ENCODE data around the gene PLS1. TPM values are rescaled to one million over a fixed set of nuclear protein-coding genes. Genes with fewer than 3 reads are reported as not detected.
A peak's percentile ranks its signal among the peaks of the same experiment; 100 is the strongest.
"Not testable (repeated sequence)": the region's sequence is repeated elsewhere in the genome, so short reads cannot be mapped to it uniquely, and the experiment has no call there.

Gene PLS1
- total RNA-seq, 1 donor from 2014 or later, result 21.8 TPM

DNA sequence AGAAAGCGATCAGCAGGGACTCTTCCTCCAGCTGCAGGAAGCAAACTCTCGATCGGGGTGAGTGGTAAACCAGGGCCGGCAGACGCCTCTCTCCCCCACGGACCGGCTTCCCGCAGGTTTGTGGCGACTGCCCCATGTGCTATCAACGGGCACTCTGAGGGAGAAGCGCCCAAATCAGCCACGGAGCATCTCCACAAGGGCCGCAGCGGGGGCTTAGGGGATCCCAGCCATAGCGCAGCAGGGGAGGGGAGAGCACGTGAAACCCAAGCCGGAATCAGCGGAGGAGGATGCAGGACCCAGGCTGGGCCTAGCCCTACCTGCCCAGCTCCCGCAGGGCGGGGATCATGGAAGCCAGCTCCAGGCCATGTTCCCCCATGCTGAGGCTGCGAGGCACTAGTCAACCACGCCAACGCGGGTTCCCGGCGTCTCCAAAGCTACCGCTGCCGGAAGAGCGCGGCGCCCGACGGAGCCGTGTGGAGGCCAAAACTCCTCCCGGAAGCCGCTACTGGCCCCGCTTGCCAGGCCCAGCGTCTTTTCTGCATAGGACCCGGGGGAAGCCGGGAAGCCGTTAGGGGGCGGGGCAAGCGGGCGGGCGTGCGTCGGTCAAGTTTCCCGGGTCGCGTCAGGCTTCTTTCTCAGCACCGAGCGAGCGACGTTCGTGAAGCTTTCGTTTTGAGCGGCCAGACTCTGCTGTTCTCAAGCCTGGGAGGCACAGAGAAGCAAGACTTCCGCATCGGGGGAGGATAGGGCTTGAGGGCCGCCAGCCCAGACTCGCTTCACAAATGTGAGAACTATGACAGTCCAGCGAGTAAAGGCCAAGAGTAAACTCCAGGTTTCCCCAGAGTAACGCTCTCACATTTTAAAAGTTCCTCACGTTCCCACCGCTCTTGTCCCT, 17.6 kb upstream of the PLS1 start, which contains the start of gene ATR:
Gene ATR, minus strand, starts transcription at position 405 of the 895 bp plus-strand sequence. Its CDS starts 29 bp downstream, at position 376.
- Histone ChIP-seq H3K36me3 (ENCODE audit: control insufficient read depth, insufficient read depth, low read length) (no peaks in the 10 kb centered on the region), H3K4me3 (ENCODE audit: low read depth, low read length) (peak within 1 kb of the TSS; percentile 88), H3K27me3 (ENCODE audit: control insufficient read depth, insufficient read depth, low read length) (no peaks in the 10 kb centered on the region)
- TF ChIP-seq, protein P1, sequence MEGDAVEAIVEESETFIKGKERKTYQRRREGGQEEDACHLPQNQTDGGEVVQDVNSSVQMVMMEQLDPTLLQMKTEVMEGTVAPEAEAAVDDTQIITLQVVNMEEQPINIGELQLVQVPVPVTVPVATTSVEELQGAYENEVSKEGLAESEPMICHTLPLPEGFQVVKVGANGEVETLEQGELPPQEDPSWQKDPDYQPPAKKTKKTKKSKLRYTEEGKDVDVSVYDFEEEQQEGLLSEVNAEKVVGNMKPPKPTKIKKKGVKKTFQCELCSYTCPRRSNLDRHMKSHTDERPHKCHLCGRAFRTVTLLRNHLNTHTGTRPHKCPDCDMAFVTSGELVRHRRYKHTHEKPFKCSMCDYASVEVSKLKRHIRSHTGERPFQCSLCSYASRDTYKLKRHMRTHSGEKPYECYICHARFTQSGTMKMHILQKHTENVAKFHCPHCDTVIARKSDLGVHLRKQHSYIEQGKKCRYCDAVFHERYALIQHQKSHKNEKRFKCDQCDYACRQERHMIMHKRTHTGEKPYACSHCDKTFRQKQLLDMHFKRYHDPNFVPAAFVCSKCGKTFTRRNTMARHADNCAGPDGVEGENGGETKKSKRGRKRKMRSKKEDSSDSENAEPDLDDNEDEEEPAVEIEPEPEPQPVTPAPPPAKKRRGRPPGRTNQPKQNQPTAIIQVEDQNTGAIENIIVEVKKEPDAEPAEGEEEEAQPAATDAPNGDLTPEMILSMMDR (IDR thresholded peaks at IDR 0.05; ENCODE audit: insufficient read depth, low read length, poor library complexity, severe bottlenecking), result no peak
- peak; percentile 84 for DNase-seq (ENCODE audit: low read depth)

DNA sequence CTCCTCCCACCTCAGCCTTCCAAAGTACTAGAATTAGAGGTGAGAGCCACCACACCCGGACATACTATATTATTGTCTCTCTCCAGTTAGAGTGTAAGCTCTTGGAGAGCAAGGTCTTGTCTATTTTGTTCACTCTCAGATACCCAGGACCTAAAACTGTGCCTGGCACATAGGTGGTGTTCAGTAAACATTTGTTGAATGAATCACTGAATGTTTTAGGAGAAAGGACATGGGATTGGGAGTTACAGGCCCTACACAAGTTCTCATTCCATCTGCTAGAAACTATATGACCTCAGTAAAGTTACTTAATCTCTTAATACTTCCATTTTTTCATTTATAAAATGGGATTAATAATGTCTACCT, 16.2 kb upstream of the PLS1 start:
- DNase-seq (ENCODE audit: low read depth), result no peak
- TF ChIP-seq, protein P1 (IDR thresholded peaks at IDR 0.05; ENCODE audit: insufficient read depth, low read length, poor library complexity, severe bottlenecking), result no peak
- Histone ChIP-seq H3K4me3 (ENCODE audit: low read depth, low read length) (no peak overlapping the region), H3K27me3 (ENCODE audit: control insufficient read depth, insufficient read depth, low read length) (no peaks in the 10 kb centered on the region), H3K36me3 (ENCODE audit: control insufficient read depth, insufficient read depth, low read length) (no peaks in the 10 kb centered on the region)

DNA sequence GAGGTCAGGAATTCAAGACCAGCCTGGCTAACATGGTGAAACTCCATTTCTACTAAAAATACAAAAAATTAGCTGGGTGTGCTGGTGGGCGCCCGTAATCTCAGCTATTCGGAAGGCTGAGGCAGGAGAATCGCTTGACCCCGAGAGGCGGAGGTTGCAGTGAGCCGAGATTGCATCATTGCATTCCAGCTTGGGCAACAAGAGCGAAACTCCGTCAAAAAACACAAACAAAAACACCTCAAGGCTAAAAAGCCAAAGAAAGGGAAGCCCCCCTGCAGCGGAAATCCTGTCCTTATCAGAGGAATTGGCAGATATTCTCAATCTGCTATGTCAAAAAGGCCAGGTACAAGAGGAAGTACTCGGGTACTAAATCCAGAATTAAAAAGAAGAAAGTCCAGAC, 15.1 kb upstream of the PLS1 start:
- H3K27me3 ChIP-seq (ENCODE audit: control insufficient read depth, insufficient read depth, low read length); H3K4me3 ChIP-seq (ENCODE audit: low read depth, low read length); H3K36me3 ChIP-seq (ENCODE audit: control insufficient read depth, insufficient read depth, low read length); DNase-seq (ENCODE audit: low read depth): not testable (repeated sequence)

DNA sequence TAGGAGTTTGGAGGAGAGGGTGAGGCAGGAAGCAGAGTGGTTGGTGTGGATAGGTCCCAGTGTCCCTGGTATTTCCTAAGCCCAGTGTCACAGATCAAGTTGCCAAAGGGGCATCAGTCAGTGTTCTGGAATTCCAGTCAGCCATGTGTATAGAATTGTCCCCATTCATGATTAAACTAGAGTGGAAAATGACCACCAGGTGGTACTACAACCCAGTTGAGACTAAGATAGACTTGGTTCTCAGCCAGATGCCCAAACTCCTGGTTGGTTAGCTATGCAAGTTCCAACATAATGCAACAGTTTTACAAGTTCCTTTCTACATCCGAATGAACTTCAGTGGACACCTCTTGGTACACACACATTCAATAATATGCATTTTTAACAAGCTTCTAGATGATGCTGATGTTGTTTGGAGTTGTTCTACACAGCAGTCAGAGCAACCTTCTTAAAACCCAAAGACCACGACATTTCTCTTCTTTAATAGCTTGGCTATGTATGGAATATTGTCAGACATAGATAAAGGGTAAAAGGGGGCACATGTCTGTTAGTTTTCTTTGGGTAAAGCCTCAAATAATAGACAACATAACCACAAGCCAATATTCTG, 9.3 kb upstream of the PLS1 start:
- Histone ChIP-seq H3K4me3 (ENCODE audit: low read depth, low read length) (no peak overlapping the region), H3K36me3 (ENCODE audit: control insufficient read depth, insufficient read depth, low read length) (no peaks in the 10 kb centered on the region), H3K27me3 (ENCODE audit: control insufficient read depth, insufficient read depth, low read length) (no peaks in the 10 kb centered on the region)
- TF ChIP-seq, protein P1 (IDR thresholded peaks at IDR 0.05; ENCODE audit: insufficient read depth, low read length, poor library complexity, severe bottlenecking), result peak; percentile 65
- DNase-seq (ENCODE audit: low read depth), result no peak

DNA sequence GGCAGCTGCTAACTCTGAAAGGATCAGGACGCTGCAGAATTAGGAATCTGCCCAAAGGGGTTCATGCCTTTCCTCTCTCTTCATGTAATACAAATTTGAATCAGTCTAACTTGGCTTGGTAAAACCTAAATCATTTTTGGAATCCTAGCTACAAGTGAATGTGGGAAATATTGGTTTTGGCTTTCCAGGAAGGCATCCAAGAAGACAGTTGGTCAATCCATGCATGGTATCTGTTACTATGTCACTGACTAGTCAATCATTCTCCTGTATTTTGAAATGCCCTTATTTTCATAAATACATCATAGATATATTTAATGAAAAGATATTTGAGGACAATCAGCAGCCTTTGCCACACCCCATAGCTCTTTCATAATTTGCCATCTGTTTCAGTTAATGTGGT, 7.5 kb upstream of the PLS1 start:
- Histone ChIP-seq H3K4me3 (ENCODE audit: low read depth, low read length) (no peak overlapping the region), H3K36me3 (ENCODE audit: control insufficient read depth, insufficient read depth, low read length) (no peaks in the 10 kb centered on the region), H3K27me3 (ENCODE audit: control insufficient read depth, insufficient read depth, low read length) (no peaks in the 10 kb centered on the region)
- TF ChIP-seq, protein P1 (IDR thresholded peaks at IDR 0.05; ENCODE audit: insufficient read depth, low read length, poor library complexity, severe bottlenecking), result no peak
- DNase-seq (ENCODE audit: low read depth), result no peak

DNA sequence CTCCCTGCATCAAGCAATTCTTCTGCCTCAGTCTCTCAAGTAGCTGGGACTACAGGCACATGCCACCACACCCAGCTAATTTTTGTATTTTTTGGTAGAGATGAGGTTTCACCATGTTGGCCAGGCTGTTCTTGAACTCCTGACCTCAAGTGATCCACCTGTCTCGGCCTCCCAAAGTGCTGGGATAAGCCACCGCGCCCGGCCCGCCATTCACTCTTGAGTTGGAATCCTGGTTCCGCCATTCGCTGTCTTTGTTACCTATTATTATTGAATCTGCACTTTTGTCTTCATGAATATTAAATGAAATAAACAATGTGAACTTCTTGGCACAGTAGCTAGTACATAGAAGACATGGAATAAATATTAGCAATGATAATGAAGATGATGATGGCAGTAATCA, 3.9 kb upstream of the PLS1 start:
- H3K36me3 ChIP-seq (ENCODE audit: control insufficient read depth, insufficient read depth, low read length); H3K4me3 ChIP-seq (ENCODE audit: low read depth, low read length); H3K27me3 ChIP-seq (ENCODE audit: control insufficient read depth, insufficient read depth, low read length); DNase-seq (ENCODE audit: low read depth): not testable (repeated sequence)

Measured in kidney epithelial cell (primary cell).